ENCODE results near the gene USP17L20.
"Not testable (repeated sequence)": the region's sequence is repeated elsewhere in the genome, so short reads cannot be mapped to it uniquely, and the experiment has no call there.

Gene USP17L20, protein sequence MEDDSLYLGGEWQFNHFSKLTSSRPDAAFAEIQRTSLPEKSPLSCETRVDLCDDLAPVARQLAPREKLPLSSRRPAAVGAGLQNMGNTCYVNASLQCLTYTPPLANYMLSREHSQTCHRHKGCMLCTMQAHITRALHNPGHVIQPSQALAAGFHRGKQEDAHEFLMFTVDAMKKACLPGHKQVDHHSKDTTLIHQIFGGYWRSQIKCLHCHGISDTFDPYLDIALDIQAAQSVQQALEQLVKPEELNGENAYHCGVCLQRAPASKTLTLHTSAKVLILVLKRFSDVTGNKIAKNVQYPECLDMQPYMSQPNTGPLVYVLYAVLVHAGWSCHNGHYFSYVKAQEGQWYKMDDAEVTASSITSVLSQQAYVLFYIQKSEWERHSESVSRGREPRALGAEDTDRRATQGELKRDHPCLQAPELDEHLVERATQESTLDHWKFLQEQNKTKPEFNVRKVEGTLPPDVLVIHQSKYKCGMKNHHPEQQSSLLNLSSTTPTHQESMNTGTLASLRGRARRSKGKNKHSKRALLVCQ

DNA sequence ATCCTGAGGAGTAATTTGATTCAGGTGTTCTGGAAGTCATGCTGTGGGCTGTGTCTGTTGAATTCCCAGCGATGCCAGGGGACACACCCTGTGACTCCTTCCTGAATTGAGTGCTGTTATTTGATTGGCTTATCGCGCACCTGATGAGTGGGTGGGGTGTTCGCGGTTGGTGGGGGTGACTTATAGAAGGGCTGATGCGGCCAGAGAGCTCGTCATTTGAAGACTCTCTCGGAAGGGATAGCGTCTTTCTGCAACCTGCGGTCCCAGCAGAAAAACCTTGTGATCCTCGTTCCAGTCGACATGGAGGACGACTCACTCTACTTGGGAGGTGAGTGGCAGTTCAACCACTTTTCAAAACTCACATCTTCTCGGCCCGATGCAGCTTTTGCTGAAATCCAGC is at the start of gene USP17L20:
Gene USP17L20 (plus strand): TSS at position 301 of the 400 bp plus-strand sequence. CDS start 0 bp downstream, at position 301.
- H3K4me3 ChIP-seq (ENCODE audit: low read depth, low read length); DNase-seq (ENCODE audit: low read depth): not testable (repeated sequence)

DNA sequence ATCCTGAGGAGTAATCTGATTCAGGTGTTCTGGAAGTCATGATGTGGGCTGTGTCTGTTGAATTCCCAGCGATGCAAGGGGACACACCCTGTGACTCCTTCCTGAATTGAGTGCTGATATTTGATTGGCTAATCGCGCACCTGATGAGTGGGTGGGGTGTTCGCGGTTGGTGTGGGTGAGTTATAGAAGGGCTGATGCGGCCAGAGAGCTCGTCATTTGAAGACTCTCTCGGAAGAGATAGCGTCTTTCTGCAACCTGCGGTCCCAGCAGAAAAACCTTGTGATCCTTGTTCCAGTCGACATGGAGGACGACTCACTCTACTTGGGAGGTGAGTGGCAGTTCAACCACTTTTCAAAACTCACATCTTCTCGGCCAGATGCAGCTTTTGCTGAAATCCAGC is 47.6 kb upstream of the USP17L20 start, which contains the start of gene USP17L10:
Gene USP17L10 (plus strand): TSS at position 301 of the 400 bp plus-strand sequence. CDS start 0 bp downstream, at position 301.
- DNase-seq (ENCODE audit: low read depth); H3K4me3 ChIP-seq (ENCODE audit: low read depth, low read length): not testable (repeated sequence)

DNA sequence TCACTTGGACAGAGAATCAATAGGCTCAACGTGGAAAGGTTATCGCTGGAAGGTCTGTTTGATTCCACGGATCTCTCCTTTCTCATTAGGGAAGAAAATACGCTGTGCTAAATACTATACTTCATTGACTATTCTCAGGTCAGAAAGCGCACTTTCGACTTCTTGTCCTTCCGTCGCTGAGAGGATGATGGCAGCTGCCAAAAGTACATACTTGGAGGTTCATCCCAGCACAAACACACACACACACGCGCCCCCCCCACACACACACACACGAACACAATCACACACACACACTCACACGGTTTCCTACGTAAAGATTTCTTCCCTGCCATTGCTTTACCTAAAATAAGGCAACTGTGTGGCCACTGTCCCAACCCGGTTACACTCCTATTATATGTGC is 43.2 kb upstream of the USP17L20 start:
- H3K4me3 ChIP-seq (ENCODE audit: low read depth, low read length); DNase-seq (ENCODE audit: low read depth): not testable (repeated sequence)

DNA sequence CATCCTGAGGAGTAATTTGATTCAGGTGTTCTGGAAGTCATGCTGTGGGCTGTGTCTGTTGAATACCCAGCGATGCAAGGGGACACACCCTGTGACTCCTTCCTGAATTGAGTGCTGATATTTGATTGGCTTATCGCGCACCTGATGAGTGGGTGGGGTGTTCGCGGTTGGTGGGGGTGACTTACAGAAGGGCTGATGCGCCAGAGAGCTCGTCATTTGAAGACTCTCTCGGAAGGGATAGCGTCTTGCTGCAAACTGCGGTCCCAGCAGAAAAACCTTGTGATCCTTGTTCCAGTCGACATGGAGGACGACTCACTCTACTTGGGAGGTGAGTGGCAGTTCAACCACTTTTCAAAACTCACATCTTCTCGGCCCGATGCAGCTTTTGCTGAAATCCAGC is 42.8 kb upstream of the USP17L20 start, which contains the start of gene USP17L11:
Gene USP17L11 (plus strand): TSS at position 301 of the 400 bp plus-strand sequence. CDS start 0 bp downstream, at position 301.
- DNase-seq (ENCODE audit: low read depth); H3K4me3 ChIP-seq (ENCODE audit: low read depth, low read length): not testable (repeated sequence)

DNA sequence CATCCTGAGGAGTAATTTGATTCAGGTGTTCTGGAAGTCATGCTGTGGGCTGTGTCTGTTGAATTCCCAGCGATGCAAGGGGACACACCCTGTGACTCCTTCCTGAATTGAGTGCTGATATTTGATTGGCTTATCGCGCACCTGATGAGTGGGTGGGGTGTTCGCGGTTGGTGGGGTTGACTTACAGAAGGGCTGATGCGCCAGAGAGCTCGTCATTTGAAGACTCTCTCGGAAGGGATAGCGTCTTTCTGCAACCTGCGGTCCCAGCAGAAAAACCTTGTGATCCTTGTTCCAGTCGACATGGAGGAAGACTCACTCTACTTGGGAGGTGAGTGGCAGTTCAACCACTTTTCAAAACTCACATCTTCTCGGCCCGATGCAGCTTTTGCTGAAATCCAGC is 38.1 kb upstream of the USP17L20 start, which contains the start of gene USP17L12:
Gene USP17L12 (plus strand): TSS at position 301 of the 400 bp plus-strand sequence. CDS start 0 bp downstream, at position 301.
- not testable (repeated sequence) for DNase-seq (ENCODE audit: low read depth)

DNA sequence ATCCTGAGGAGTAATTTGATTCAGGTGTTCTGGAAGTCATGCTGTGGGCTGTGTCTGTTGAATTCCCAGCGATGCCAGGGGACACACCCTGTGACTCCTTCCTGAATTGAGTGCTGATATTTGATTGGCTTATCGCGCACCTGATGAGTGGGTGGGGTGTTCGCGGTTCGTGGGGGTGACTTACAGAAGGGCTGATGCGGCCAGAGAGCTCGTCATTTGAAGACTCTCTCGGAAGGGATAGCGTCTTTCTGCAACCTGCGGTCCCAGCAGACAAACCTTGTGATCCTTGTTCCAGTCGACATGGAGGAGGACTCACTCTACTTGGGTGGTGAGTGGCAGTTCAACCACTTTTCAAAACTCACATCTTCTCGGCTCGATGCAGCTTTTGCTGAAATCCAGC is 33.3 kb upstream of the USP17L20 start, which contains the start of gene USP17L13:
Gene USP17L13 (plus strand): TSS at position 301 of the 400 bp plus-strand sequence. CDS start 0 bp downstream, at position 301.
- not testable (repeated sequence) for DNase-seq (ENCODE audit: low read depth); H3K4me3 ChIP-seq (ENCODE audit: low read depth, low read length)

More for the DNA sequence above, 38.1 kb upstream of the USP17L20 start, which contains the start of gene USP17L12:
- not testable (repeated sequence) for H3K4me3 ChIP-seq (ENCODE audit: low read depth, low read length)

DNA sequence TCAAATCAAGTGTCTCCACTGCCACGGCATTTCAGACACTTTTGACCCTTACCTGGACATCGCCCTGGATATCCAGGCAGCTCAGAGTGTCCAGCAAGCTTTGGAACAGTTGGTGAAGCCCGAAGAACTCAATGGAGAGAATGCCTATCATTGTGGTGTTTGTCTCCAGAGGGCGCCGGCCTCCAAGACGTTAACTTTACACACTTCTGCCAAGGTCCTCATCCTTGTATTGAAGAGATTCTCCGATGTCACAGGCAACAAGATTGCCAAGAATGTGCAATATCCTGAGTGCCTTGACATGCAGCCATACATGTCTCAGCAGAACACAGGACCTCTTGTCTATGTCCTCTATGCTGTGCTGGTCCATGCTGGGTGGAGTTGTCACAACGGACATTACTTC is 27.7 kb upstream of the USP17L20 start:
- H3K4me3 ChIP-seq (ENCODE audit: low read depth, low read length); DNase-seq (ENCODE audit: low read depth): not testable (repeated sequence)

DNA sequence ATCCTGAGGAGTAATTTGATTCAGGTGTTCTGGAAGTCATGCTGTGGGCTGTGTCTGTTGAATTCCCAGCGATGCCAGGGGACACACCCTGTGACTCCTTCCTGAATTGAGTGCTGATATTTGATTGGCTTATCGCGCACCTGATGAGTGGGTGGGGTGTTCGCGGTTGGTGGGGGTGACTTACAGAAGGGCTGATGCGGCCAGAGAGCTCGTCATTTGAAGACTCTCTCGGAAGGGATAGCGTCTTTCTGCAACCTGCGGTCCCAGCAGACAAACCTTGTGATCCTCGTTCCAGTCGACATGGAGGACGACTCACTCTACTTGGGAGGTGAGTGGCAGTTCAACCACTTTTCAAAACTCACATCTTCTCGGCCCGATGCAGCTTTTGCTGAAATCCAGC is 23.8 kb upstream of the USP17L20 start, which contains the start of gene USP17L15:
Gene USP17L15 (plus strand): TSS at position 301 of the 400 bp plus-strand sequence. CDS start 0 bp downstream, at position 301.
- not testable (repeated sequence) for DNase-seq (ENCODE audit: low read depth); H3K4me3 ChIP-seq (ENCODE audit: low read depth, low read length)

DNA sequence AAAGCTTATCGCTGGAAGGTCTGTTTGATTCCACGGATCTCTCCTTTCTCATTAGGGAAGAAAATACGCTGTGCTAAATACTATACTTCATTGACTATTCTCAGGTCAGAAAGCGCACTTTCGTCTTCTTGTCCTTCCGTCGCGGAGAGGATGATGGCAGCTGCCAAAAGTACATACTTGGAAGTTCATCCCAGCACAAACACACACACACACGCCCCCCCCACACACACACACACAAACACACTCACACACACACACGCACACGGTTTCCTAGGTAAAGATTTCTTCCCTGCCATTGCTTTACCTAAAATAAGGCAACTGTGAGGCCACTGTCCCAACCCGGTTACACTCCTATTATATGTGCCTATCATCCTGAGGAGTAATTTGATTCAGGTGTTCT is 19.5 kb upstream of the USP17L20 start:
- DNase-seq (ENCODE audit: low read depth); H3K4me3 ChIP-seq (ENCODE audit: low read depth, low read length): not testable (repeated sequence)

DNA sequence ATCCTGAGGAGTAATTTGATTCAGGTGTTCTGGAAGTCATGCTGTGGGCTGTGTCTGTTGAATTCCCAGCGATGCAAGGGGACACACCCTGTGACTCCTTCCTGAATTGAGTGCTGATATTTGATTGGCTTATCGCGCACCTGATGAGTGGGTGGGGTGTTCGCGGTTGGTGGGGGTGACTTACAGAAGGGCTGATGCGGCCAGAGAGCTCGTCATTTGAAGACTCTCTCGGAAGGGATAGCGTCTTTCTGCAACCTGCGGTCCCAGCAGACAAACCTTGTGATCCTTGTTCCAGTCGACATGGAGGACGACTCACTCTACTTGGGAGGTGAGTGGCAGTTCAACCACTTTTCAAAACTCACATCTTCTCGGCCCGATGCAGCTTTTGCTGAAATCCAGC is 14.3 kb upstream of the USP17L20 start, which contains the start of gene USP17L17:
Gene USP17L17 (plus strand): TSS at position 301 of the 400 bp plus-strand sequence. CDS start 0 bp downstream, at position 301.
- DNase-seq (ENCODE audit: low read depth); H3K4me3 ChIP-seq (ENCODE audit: low read depth, low read length): not testable (repeated sequence)

DNA sequence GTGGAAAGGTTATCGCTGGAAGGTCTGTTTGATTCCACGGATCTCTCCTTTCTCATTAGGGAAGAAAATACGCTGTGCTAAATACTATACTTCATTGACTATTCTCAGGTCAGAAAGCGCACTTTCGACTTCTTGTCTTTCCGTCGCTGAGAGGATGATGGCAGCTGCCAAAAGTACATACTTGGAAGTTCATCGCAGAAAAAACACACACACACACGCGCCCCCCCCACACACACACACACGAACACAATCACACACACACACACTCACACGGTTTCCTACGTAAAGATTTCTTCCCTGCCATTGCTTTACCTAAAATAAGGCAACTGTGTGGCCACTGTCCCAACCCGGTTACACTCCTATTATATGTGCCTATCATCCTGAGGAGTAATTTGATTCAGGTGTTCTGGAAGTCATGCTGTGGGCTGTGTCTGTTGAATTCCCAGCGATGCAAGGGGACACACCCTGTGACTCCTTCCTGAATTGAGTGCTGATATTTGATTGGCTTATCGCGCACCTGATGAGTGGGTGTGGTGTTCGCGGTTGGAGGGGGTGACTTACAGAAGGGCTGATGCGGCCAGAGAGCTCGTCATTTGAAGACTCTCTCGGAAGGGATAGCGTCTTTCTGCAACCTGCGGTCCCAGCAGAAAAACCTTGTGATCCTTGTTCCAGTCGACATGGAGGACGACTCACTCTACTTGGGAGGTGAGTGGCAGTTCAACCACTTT is 9.8 kb upstream of the USP17L20 start, which contains the start of gene USP17L18:
Gene USP17L18 (plus strand): TSS at position 678 of the 728 bp plus-strand sequence. CDS start 0 bp downstream, at position 678.
- DNase-seq (ENCODE audit: low read depth); H3K4me3 ChIP-seq (ENCODE audit: low read depth, low read length): not testable (repeated sequence)

DNA sequence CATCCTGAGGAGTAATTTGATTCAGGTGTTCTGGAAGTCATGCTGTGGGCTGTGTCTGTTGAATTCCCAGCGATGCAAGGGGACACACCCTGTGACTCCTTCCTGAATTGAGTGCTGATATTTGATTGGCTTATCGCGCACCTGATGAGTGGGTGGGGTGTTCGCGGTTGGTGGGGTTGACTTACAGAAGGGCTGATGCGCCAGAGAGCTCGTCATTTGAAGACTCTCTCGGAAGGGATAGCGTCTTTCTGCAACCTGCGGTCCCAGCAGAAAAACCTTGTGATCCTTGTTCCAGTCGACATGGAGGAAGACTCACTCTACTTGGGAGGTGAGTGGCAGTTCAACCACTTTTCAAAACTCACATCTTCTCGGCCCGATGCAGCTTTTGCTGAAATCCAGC is 4.8 kb upstream of the USP17L20 start, which contains the start of gene USP17L19:
Gene USP17L19 (plus strand): TSS at position 301 of the 400 bp plus-strand sequence. CDS start 0 bp downstream, at position 301.
- not testable (repeated sequence) for H3K4me3 ChIP-seq (ENCODE audit: low read depth, low read length); DNase-seq (ENCODE audit: low read depth)

DNA sequence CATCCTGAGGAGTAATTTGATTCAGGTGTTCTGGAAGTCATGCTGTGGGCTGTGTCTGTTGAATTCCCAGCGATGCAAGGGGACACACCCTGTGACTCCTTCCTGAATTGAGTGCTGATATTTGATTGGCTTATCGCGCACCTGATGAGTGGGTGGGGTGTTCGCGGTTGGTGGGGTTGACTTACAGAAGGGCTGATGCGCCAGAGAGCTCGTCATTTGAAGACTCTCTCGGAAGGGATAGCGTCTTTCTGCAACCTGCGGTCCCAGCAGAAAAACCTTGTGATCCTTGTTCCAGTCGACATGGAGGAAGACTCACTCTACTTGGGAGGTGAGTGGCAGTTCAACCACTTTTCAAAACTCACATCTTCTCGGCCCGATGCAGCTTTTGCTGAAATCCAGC is 4.6 kb downstream of the USP17L20 start, which contains the start of gene USP17L21:
Gene USP17L21 (plus strand): TSS at position 301 of the 400 bp plus-strand sequence. CDS start 0 bp downstream, at position 301.
- not testable (repeated sequence) for H3K4me3 ChIP-seq (ENCODE audit: low read depth, low read length); DNase-seq (ENCODE audit: low read depth)

DNA sequence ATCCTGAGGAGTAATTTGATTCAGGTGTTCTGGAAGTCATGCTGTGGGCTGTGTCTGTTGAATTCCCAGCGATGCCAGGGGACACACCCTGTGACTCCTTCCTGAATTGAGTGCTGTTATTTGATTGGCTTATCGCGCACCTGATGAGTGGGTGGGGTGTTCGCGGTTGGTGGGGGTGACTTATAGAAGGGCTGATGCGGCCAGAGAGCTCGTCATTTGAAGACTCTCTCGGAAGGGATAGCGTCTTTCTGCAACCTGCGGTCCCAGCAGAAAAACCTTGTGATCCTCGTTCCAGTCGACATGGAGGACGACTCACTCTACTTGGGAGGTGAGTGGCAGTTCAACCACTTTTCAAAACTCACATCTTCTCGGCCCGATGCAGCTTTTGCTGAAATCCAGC is 9.4 kb downstream of the USP17L20 start, which contains the start of gene USP17L22:
Gene USP17L22 (plus strand): TSS at position 301 of the 400 bp plus-strand sequence. CDS start 0 bp downstream, at position 301.
- DNase-seq (ENCODE audit: low read depth); H3K4me3 ChIP-seq (ENCODE audit: low read depth, low read length): not testable (repeated sequence)

DNA sequence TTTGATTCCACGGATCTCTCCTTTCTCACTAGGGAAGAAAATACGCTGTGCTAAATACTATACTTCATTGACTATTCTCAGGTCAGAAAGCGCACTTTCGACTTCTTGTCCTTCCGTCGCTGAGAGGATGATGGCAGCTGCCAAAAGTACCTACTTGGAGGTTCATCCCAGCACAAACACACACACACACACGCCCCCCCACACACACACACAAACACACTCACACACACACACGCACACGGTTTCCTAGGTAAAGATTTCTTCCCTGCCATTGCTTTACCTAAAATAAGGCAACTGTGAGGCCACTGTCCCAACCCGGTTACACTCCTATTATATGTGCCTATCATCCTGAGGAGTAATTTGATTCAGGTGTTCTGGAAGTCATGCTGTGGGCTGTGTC is 13.8 kb downstream of the USP17L20 start:
- H3K4me3 ChIP-seq (ENCODE audit: low read depth, low read length); DNase-seq (ENCODE audit: low read depth): not testable (repeated sequence)

All from GM12864 (cell line).